Endothelial cell (in vitro differentiated cells): Measurements from ENCODE around the gene ZNHIT2. TPM values are rescaled to one million over a fixed set of nuclear protein-coding genes. Genes with fewer than 3 reads are reported as not detected.

Experiments
- DNase-seq: peaks from one replicate; pipeline ENCODE4 v3.0.0; 2021; ENCODE audit warnings: low spot score
- H3K27ac Mint-ChIP-seq: one replicate; pipeline ENCODE4 v1.8.0; 2021; ENCODE audit warnings: mixed read lengths, inconsistent platforms; ENCODE audit not compliant: unreplicated experiment
- H3K27me3 Mint-ChIP-seq: one replicate; pipeline ENCODE4 v1.8.0; 2021; ENCODE audit warnings: mild to moderate bottlenecking, moderate library complexity, mixed read lengths, inconsistent platforms; ENCODE audit not compliant: unreplicated experiment
- H3K36me3 Mint-ChIP-seq: one replicate; pipeline ENCODE4 v1.8.0; 2021; ENCODE audit warnings: mild to moderate bottlenecking, low read depth, mixed read lengths, inconsistent platforms; ENCODE audit not compliant: unreplicated experiment
- H3K4me1 Mint-ChIP-seq: one replicate; pipeline ENCODE4 v1.8.0; 2021; ENCODE audit warnings: mild to moderate bottlenecking, mixed read lengths, inconsistent platforms; ENCODE audit not compliant: unreplicated experiment
- H3K4me3 Mint-ChIP-seq: one replicate; pipeline ENCODE4 v1.8.0; 2021; ENCODE audit warnings: mild to moderate bottlenecking, mixed read lengths, inconsistent platforms; ENCODE audit not compliant: unreplicated experiment
- H3K9me3 Mint-ChIP-seq: one replicate; pipeline ENCODE4 v1.8.0; 2021; ENCODE audit warnings: mixed read lengths, inconsistent platforms; ENCODE audit not compliant: unreplicated experiment
- total RNA-seq: library from RNA; stranded (reverse); fragmentation: NEBNext Ultra II Directional; extraction: Animal tissue kit (Norgen Biotek cat#: 25700); gene quantifications from one replicate; pipeline ENCODE4 v1.2.1, GENCODE V29; 2021; ENCODE audit not compliant: unreplicated experiment
- TF ChIP-seq, protein P1 (sequence below): fragments of 200-600 bp; sonication (generic); IDR thresholded peaks from one replicate; pipeline ENCODE4 v1.5.0; 2021; ENCODE audit warnings: antibody characterized with exemption; ENCODE audit not compliant: unreplicated experiment

The ZNHIT2 gene
- total RNA-seq, 1 donor from 2014 or later = 6.0 TPM

DNA sequence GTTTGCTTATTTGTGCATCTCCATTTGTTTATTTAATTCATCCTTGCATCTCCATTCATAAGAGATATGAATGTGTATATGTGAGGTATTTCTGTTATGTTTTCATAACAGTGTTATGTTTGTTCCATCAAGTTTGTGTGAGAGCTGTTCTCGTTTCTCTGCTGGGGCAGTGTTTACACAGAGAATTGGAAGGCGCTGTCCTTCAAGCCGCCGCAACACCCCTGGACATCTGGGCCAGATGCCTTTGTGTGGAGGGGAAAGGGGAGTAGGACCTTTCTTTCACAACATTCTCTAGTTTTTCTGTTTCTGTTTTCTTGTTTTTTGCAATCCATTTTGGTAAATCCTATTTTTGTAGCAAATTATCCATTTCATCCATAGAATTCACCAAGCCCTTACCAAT, 12.9 kb downstream of the ZNHIT2 start:
- Mint-ChIP-seq H3K9me3 (no peaks in the 10 kb centered on the region), H3K27ac (no peak overlapping the region), H3K27me3 (peaks cover 8% of the 10 kb centered on the region), H3K4me3 (no peak overlapping the region), H3K4me1 (peaks cover 3% of the 10 kb centered on the region), H3K36me3 (peaks cover 12% of the 10 kb centered on the region)
- TF ChIP-seq, protein P1, sequence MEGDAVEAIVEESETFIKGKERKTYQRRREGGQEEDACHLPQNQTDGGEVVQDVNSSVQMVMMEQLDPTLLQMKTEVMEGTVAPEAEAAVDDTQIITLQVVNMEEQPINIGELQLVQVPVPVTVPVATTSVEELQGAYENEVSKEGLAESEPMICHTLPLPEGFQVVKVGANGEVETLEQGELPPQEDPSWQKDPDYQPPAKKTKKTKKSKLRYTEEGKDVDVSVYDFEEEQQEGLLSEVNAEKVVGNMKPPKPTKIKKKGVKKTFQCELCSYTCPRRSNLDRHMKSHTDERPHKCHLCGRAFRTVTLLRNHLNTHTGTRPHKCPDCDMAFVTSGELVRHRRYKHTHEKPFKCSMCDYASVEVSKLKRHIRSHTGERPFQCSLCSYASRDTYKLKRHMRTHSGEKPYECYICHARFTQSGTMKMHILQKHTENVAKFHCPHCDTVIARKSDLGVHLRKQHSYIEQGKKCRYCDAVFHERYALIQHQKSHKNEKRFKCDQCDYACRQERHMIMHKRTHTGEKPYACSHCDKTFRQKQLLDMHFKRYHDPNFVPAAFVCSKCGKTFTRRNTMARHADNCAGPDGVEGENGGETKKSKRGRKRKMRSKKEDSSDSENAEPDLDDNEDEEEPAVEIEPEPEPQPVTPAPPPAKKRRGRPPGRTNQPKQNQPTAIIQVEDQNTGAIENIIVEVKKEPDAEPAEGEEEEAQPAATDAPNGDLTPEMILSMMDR = no peak
- DNase-seq = no peak

DNA sequence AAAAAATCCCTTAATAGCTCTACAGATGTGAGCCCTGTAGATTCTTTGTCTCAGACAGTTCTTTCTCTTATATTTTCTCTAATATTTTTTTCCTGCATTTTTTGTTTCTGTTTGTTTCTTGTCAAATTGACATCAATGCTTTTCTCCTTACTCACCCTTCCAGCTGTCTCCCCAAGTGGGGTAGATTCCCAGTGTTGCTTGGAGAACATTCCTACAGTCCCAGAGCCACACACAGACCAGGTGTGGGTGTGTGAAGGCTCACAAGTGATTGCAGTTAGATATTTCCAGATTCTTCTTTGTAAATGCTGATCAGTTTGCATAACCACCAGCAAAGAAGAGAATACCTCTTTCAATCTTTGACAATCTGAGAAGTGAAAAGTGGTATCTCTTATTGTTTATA, 14.0 kb downstream of the ZNHIT2 start:
- Mint-ChIP-seq H3K27ac (no peak overlapping the region), H3K9me3 (no peaks in the 10 kb centered on the region), H3K4me3 (no peak overlapping the region), H3K27me3 (peaks cover 10% of the 10 kb centered on the region), H3K4me1 (peaks cover 3% of the 10 kb centered on the region), H3K36me3 (peaks cover 12% of the 10 kb centered on the region)
- no peak for DNase-seq
- TF ChIP-seq, protein P1 = no peak

DNA sequence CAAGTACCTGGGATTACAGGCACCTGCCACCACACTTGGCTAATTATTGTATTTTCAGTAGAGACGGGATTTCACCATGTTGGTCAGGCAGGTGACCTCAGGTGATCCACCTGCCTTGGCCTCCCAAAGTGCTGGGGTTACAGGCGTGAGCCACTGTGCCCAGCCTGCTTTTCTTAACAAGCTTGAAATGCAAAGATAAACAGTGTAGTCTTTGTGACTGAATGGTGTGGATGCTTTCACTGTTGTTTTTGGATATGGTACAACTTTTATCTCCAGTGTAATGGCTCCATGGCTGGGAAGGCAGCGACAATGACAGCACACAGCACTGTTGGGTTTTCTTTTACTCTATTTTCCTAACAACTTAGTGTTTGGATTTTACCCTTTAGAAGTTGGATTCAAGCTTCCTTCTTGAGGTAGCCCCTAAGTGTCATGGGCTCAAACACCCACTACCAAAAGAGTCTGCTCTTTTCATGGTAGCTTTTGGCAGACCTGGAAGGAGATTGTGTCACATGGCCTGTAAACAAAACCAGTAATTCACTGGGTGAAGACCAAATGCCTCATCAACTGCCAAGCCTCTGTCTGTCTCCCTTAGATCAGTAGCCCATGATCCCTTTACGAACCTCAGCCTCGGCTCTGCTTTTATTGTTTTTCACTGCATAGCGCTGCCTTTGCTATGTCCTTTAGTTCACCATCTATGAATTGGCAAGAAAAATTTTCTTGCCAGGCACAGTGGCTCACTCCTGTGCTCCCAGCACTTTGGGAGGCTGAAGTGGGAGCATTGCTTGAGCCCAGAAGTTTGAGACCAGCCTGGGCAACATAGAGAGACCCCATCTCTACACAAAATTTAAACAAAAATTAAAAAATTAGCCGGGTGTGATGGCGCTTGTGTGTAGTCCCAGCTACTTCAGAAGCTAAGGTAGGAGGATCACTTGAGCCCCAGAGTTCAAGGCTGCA, 15.1 kb downstream of the ZNHIT2 start:
- TF ChIP-seq, protein P1 = no peak
- Mint-ChIP-seq H3K4me1 (peaks cover 3% of the 10 kb centered on the region), H3K27me3 (peaks cover 10% of the 10 kb centered on the region), H3K4me3 (no peak overlapping the region), H3K27ac (no peak overlapping the region), H3K36me3 (peaks cover 12% of the 10 kb centered on the region), H3K9me3 (no peaks in the 10 kb centered on the region)
- DNase-seq = no peak

DNA sequence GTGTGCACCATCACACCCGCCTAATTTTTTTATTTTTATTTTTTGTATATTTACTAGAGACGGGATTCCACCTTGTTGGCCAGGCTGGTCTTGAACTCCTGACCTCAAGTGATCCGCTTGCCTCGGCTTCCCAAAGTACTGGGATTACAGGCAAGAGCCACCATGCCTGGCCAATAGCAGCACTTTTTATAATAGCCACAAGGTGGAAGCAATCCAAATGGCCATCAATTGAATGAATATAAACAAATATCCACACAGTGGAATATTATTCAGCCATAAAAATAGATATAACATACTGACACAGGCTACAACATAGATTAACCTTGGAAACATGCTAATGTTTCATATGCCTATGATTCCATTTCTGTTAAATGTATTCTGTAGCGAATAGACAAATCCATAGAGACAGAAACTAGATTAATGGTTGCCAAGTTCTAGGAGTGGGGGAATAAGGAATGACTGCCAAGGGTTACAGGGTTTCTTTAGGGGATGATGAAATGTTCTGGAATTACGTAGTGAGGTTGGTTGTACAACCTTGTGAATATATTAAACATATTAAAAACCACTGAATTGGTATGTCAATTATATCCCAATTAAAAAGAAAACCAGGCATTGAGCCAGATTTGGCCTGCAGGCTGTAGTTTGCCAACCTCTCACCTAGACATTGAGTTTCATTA, 16.7 kb downstream of the ZNHIT2 start:
- H3K4me3 Mint-ChIP-seq = no peak overlapping the region
- no peaks in the 10 kb centered on the region for H3K9me3 Mint-ChIP-seq
- H3K27ac Mint-ChIP-seq = no peak overlapping the region
- H3K4me1 Mint-ChIP-seq = peaks cover under 1% of the 10 kb centered on the region
- peaks cover 3% of the 10 kb centered on the region for H3K36me3 Mint-ChIP-seq
- H3K27me3 Mint-ChIP-seq = peaks cover 6% of the 10 kb centered on the region
- TF ChIP-seq, protein P1 = no peak
- no peak for DNase-seq

DNA sequence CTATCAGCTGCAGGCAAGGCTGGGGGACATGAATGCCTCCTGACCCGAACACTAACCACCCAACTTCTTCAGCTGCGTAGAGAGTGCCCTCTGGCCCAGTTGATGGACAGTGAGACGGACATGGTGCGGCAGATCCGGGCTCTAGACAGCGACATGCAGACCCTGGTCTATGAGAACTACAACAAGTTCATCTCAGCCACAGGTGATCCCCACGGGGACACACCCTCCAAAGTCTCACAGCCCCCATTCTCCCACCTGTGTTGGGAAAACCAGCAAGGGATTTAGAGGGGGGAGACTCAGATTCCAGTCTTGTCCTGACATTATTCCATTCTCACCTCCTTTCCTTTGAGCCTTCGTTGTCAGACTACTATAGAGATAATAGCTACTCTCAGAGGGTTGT, 20.6 kb downstream of the ZNHIT2 start:
- no peak for DNase-seq
- peak overlapping the region; percentile 95 for H3K4me3 Mint-ChIP-seq
- H3K4me1 Mint-ChIP-seq = peaks cover 5% of the 10 kb centered on the region
- H3K36me3 Mint-ChIP-seq = no peaks in the 10 kb centered on the region
- TF ChIP-seq, protein P1 = no peak
- H3K27me3 Mint-ChIP-seq = peaks cover 6% of the 10 kb centered on the region
- no peaks in the 10 kb centered on the region for H3K9me3 Mint-ChIP-seq
- H3K27ac Mint-ChIP-seq = no peak overlapping the region
